Astrocyte (in vitro differentiated cells and primary cell): ENCODE results near the gene SHQ1. TPM values are rescaled to one million over a fixed set of nuclear protein-coding genes. Genes with fewer than 3 reads are reported as not detected.

Source experiments
- DNase-seq: peaks from one replicate; pipeline ENCODE4 v3.0.0-alpha.2; 2010; ENCODE audit warnings: low read depth
- FAIRE-seq: peaks from 2 replicates; lab custom pipeline; 2011; peaks lifted over from hg19 to GRCh38; lab: Jason Lieb, UNC
- H2AFZ ChIP-seq: 2 replicates; pipeline ENCODE4 v1.6.0; 2012; ENCODE audit warnings: low read depth, low read length, inconsistent platforms
- H3K27ac ChIP-seq: 2 replicates; pipeline ENCODE4 v1.5.1; 2011; ENCODE audit warnings: low read depth, low read length, inconsistent platforms
- H3K27me3 ChIP-seq: 2 replicates; pipeline ENCODE4 v1.6.0; 2011; ENCODE audit warnings: low read length, inconsistent platforms; ENCODE audit not compliant: insufficient read depth
- H3K36me3 ChIP-seq: 2 replicates; pipeline ENCODE4 v1.5.1; 2011; ENCODE audit warnings: low read length, inconsistent platforms; ENCODE audit not compliant: insufficient read depth
- H3K4me1 ChIP-seq: 2 replicates; pipeline ENCODE4 v1.5.1; 2011; ENCODE audit warnings: low read length, inconsistent platforms; ENCODE audit not compliant: insufficient read depth
- H3K4me2 ChIP-seq: 2 replicates; pipeline ENCODE4 v1.6.0; 2012; ENCODE audit warnings: low read length, inconsistent platforms
- H3K4me3 ChIP-seq: 2 replicates; pipeline ENCODE4 v1.5.1; 2011; ENCODE audit warnings: low read depth, mild to moderate bottlenecking, low read length, inconsistent platforms; ENCODE audit not compliant: insufficient read depth
- H3K79me2 ChIP-seq: 2 replicates; pipeline ENCODE4 v1.6.0; 2012; ENCODE audit warnings: mild to moderate bottlenecking, low read length, inconsistent platforms; ENCODE audit not compliant: insufficient read depth
- H3K9ac ChIP-seq: 2 replicates; pipeline ENCODE4 v1.6.0; 2012; ENCODE audit warnings: mild to moderate bottlenecking, low read length, inconsistent platforms
- H3K9me3 ChIP-seq: 2 replicates; pipeline ENCODE4 v1.5.1; 2012; ENCODE audit warnings: low read depth, mild to moderate bottlenecking, low read length, inconsistent platforms; ENCODE audit not compliant: insufficient read depth
- H4K20me1 ChIP-seq: 2 replicates; pipeline ENCODE4 v1.6.0; 2012; ENCODE audit warnings: low read length, inconsistent platforms; ENCODE audit not compliant: insufficient read depth
- H3K27ac Mint-ChIP-seq: one replicate; pipeline ENCODE4 v1.8.0; 2021; ENCODE audit warnings: mild to moderate bottlenecking, mixed read lengths; ENCODE audit not compliant: unreplicated experiment
- H3K27me3 Mint-ChIP-seq: one replicate; pipeline ENCODE4 v1.8.0; 2021; ENCODE audit warnings: low read depth, mixed read lengths; ENCODE audit not compliant: unreplicated experiment
- H3K36me3 Mint-ChIP-seq: one replicate; pipeline ENCODE4 v1.8.0; 2021; ENCODE audit warnings: low read depth, mixed read lengths; ENCODE audit not compliant: unreplicated experiment
- H3K4me1 Mint-ChIP-seq: one replicate; pipeline ENCODE4 v1.8.0; 2021; ENCODE audit warnings: low read depth, mixed read lengths; ENCODE audit not compliant: unreplicated experiment
- H3K4me3 Mint-ChIP-seq: one replicate; pipeline ENCODE4 v1.8.0; 2021; ENCODE audit warnings: mild to moderate bottlenecking, moderate library complexity, mixed read lengths; ENCODE audit not compliant: unreplicated experiment
- H3K9me3 Mint-ChIP-seq: one replicate; pipeline ENCODE4 v1.8.0; 2021; ENCODE audit warnings: mild to moderate bottlenecking, mixed read lengths; ENCODE audit not compliant: unreplicated experiment
- CTCF ChIP-seq: IDR thresholded peaks from 2 replicates; pipeline ENCODE4 v1.5.1; 2011; ENCODE audit warnings: low read depth, mild to moderate bottlenecking, inconsistent platforms, low read length, moderate library complexity; ENCODE audit not compliant: insufficient read depth
- EZH2 ChIP-seq: IDR thresholded peaks from 2 replicates; pipeline ENCODE4 v1.6.1; 2012; ENCODE audit warnings: mild to moderate bottlenecking, low read length, inconsistent platforms; ENCODE audit not compliant: insufficient read depth
- total RNA-seq: library from RNA; stranded (reverse); gene quantifications from 2 replicates; pipeline ENCODE4 v1.2.1, GENCODE V29; 2021

SHQ1 gene
- total RNA-seq, 1 donor from 2014 or later: 28.4 TPM

GRCh38 chr3:72890166-72890925, 42.1 kb upstream of the SHQ1 start:
- H3K4me2 ChIP-seq: peak overlapping the region; percentile 100
- peaks cover 40% of the 10 kb centered on the region for H3K4me1 Mint-ChIP-seq

DNA sequence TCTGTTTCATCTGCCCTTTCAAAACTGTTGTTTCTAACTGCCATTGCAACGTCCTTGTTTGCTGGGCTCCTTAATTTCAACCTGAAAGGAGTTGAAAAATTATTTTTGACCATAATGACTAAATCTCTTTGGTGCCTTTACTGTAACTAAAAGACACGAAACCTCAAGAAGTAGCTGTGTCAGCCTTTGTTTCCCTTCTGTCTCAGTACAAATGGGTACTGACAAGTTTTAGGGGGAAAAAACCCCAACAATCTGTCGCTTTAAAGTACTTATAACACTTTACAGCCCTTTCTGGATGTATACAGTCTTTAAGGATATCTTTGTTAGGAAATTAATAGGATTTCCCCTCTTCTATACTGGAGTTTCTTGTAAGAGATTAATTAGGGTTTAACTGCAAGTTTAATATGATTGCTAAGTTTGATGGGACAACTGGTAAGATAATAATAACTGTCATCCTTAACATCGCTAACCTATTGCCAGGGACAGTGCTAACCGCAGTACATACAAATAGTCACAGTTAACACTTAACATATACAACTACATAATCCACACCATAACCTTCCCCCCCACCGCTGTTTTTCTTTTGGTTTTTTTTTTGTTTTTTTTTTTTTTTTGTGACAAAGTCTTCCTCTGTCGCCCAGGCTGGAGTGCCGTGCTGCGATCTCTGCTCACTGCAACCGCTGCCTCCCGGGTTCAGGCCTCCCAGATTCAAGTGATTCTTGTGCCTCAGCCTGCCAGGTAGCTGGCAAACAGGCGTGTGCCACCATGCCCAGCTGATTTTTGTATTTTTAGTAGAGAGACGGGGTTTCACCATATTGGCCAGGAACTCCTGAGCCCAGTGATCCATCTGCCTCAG, 41.3 kb upstream of the SHQ1 start:
- H3K27me3 Mint-ChIP-seq: peaks cover 1% of the 10 kb centered on the region
- H4K20me1 ChIP-seq: no peaks in the 10 kb centered on the region
- peak overlapping the region; percentile 100 for H3K4me2 ChIP-seq
- peaks cover 13% of the 10 kb centered on the region for H3K79me2 ChIP-seq
- H3K27me3 ChIP-seq: no peaks in the 10 kb centered on the region
- peaks cover 55% of the 10 kb centered on the region for H3K4me1 ChIP-seq
- peak overlapping the region; percentile 91 for H3K27ac Mint-ChIP-seq
- H3K4me3 ChIP-seq: peak overlapping the region; percentile 83
- H3K27ac ChIP-seq: peak overlapping the region; percentile 54
- H3K4me1 Mint-ChIP-seq: peaks cover 40% of the 10 kb centered on the region
- DNase-seq (no peak), FAIRE-seq (no peak)
- no peak overlapping the region for H2AFZ ChIP-seq
- no peaks in the 10 kb centered on the region for H3K36me3 ChIP-seq
- TF ChIP-seq EZH2 (no peak), CTCF (no peak)
- H3K36me3 Mint-ChIP-seq: peaks cover 2% of the 10 kb centered on the region
- H3K9me3 Mint-ChIP-seq: no peaks in the 10 kb centered on the region
- H3K9me3 ChIP-seq: no peaks in the 10 kb centered on the region
- H3K9ac ChIP-seq: peak overlapping the region; percentile 81
- peak overlapping the region; percentile 88 for H3K4me3 Mint-ChIP-seq

More at GRCh38 chr3:72890166-72890925, 42.1 kb upstream of the SHQ1 start:
- DNase-seq: no peak
- Mint-ChIP-seq H3K9me3 (no peaks in the 10 kb centered on the region), H3K4me3 (peak overlapping the region; percentile 88), H3K27me3 (peaks cover 1% of the 10 kb centered on the region), H3K27ac (peak overlapping the region; percentile 96), H3K36me3 (peaks cover 2% of the 10 kb centered on the region)
- H3K4me3 ChIP-seq: peak overlapping the region; percentile 31
- no peak overlapping the region for H2AFZ ChIP-seq
- H3K9me3 ChIP-seq: no peaks in the 10 kb centered on the region
- H3K4me1 ChIP-seq: peaks cover 55% of the 10 kb centered on the region
- H3K27ac ChIP-seq: peak overlapping the region; percentile 94
- H3K27me3 ChIP-seq: no peaks in the 10 kb centered on the region
- no peaks in the 10 kb centered on the region for H4K20me1 ChIP-seq
- no peak for FAIRE-seq
- peak overlapping the region; percentile 81 for H3K9ac ChIP-seq
- H3K79me2 ChIP-seq: peaks cover 18% of the 10 kb centered on the region
- TF ChIP-seq EZH2 (no peak), CTCF (no peak)
- no peaks in the 10 kb centered on the region for H3K36me3 ChIP-seq
